OCI-LY1 (cell line): ENCODE results near the gene ARL6.

Experiments used
- CTCF ChIP-seq: fragments of 200-600 bp; sonication (generic), shearing (Covaris generic); IDR thresholded peaks from 2 replicates; pipeline ENCODE4 v1.5.1; 2017; ENCODE audit warnings: mild to moderate bottlenecking, antibody characterized with exemption, low read length, moderate library complexity, mixed read lengths
- EZH2 ChIP-seq: fragments of 200-600 bp; sonication (generic), shearing (Covaris generic); IDR thresholded peaks from 2 replicates; pipeline ENCODE4 v1.8.0; 2017; ENCODE audit warnings: borderline replicate concordance, mixed run types, mild to moderate bottlenecking, antibody characterized with exemption, low read length, moderate library complexity, mixed read lengths

- TF ChIP-seq CTCF (peak; percentile 83), EZH2 (no peak)
Measured at GRCh38 chr3:97793420-97794019, 29.0 kb downstream of the ARL6 start.
